ENCODE results near the gene STK4.

STK4 gene

DNA sequence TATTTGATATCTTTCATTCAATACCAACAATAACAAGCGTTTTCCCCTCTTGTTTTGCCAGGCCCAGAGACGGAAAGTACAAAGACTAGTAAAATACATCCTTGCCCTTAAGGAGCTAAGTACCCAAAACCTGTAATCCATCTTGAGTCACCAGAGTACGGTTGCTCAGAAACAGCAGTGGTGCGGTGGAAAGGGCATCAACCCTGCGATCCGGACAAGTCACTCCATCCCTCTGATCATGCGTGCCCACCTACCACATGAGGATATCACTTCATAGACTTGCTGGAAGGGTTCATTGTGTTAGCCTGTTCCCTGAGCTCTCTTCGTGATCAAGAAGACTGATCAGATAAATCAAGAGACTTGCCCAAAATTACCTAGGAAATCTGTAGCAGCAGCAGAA lies 8.0 kb upstream of the STK4 start:
- H3K27me3 ChIP-seq (ENCODE audit: insufficient read depth, poor library complexity, severe bottlenecking) = no peaks in the 10 kb centered on the region
- no peak overlapping the region for H3K27ac ChIP-seq (replicated peaks)
- no peak for TF ChIP-seq POLR2AphosphoS5 (IDR thresholded peaks at IDR 0.05; ENCODE audit: low read depth)
- no peak for TF ChIP-seq GABPA (IDR thresholded peaks at IDR 0.05; ENCODE audit: low read depth)
- TF ChIP-seq, protein P1, sequence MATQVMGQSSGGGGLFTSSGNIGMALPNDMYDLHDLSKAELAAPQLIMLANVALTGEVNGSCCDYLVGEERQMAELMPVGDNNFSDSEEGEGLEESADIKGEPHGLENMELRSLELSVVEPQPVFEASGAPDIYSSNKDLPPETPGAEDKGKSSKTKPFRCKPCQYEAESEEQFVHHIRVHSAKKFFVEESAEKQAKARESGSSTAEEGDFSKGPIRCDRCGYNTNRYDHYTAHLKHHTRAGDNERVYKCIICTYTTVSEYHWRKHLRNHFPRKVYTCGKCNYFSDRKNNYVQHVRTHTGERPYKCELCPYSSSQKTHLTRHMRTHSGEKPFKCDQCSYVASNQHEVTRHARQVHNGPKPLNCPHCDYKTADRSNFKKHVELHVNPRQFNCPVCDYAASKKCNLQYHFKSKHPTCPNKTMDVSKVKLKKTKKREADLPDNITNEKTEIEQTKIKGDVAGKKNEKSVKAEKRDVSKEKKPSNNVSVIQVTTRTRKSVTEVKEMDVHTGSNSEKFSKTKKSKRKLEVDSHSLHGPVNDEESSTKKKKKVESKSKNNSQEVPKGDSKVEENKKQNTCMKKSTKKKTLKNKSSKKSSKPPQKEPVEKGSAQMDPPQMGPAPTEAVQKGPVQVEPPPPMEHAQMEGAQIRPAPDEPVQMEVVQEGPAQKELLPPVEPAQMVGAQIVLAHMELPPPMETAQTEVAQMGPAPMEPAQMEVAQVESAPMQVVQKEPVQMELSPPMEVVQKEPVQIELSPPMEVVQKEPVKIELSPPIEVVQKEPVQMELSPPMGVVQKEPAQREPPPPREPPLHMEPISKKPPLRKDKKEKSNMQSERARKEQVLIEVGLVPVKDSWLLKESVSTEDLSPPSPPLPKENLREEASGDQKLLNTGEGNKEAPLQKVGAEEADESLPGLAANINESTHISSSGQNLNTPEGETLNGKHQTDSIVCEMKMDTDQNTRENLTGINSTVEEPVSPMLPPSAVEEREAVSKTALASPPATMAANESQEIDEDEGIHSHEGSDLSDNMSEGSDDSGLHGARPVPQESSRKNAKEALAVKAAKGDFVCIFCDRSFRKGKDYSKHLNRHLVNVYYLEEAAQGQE (IDR thresholded peaks at IDR 0.05; ENCODE audit: insufficient replicate concordance, low read depth) = no peak
- TF ChIP-seq SPI1 (IDR thresholded peaks at IDR 0.05; ENCODE audit: borderline replicate concordance, low read depth) = no peak
- TF ChIP-seq, protein P2, sequence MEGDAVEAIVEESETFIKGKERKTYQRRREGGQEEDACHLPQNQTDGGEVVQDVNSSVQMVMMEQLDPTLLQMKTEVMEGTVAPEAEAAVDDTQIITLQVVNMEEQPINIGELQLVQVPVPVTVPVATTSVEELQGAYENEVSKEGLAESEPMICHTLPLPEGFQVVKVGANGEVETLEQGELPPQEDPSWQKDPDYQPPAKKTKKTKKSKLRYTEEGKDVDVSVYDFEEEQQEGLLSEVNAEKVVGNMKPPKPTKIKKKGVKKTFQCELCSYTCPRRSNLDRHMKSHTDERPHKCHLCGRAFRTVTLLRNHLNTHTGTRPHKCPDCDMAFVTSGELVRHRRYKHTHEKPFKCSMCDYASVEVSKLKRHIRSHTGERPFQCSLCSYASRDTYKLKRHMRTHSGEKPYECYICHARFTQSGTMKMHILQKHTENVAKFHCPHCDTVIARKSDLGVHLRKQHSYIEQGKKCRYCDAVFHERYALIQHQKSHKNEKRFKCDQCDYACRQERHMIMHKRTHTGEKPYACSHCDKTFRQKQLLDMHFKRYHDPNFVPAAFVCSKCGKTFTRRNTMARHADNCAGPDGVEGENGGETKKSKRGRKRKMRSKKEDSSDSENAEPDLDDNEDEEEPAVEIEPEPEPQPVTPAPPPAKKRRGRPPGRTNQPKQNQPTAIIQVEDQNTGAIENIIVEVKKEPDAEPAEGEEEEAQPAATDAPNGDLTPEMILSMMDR (IDR thresholded peaks at IDR 0.05; ENCODE audit: insufficient read depth, low read length) = no peak
- no peak overlapping the region for H3K4me3 ChIP-seq (replicated peaks; ENCODE audit: insufficient read depth, low read length)
- no peak for DNase-seq (ENCODE audit: low read depth in 1 of 2, low spot score in 1 of 2)

DNA sequence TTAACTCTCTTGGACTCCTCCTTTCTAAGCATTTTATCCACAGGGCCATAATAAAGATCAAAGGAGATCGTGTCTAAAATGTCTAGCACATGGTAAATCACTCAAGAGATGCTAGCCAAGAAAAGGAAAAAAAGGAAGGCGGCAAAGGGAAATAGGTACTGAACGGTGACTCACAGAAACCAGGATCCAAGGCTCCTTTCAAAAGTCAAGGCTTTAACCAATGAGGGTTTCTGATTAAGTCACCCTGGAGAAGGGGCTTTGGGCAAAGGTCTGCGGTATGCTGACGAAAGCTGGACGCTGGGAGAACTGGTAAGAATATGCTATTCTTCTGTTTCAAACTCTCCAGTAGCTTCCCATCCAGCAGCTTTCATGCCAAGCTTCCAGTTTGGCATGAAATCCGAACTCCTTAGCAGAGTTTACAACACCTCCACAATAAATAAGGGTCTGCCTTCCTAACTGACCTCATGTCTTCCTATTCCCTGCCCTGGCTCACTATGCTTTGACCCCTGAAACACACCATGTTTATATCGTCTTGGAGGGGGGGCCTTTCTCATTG lies 7.2 kb upstream of the STK4 start:
- Histone ChIP-seq H3K27ac (replicated peaks) (peak overlapping the region; percentile 67), H3K27me3 (ENCODE audit: insufficient read depth, poor library complexity, severe bottlenecking) (no peaks in the 10 kb centered on the region), H3K4me3 (replicated peaks; ENCODE audit: insufficient read depth, low read length) (peak overlapping the region; percentile 95)
- peak; percentile 29 to 34 for DNase-seq (ENCODE audit: low read depth in 1 of 2, low spot score in 1 of 2)
- TF ChIP-seq, protein P1 (IDR thresholded peaks at IDR 0.05; ENCODE audit: insufficient replicate concordance, low read depth) = no peak
- TF ChIP-seq POLR2AphosphoS5 (IDR thresholded peaks at IDR 0.05; ENCODE audit: low read depth) (no peak), SPI1 (IDR thresholded peaks at IDR 0.05; ENCODE audit: borderline replicate concordance, low read depth) (no peak; the same call in 1 of the 2 replicates), GABPA (IDR thresholded peaks at IDR 0.05; ENCODE audit: low read depth) (no peak)
- TF ChIP-seq, protein P2 (IDR thresholded peaks at IDR 0.05; ENCODE audit: insufficient read depth, low read length) = no peak

- peak overlapping the region; percentile 95 for H3K4me3 ChIP-seq (replicated peaks; ENCODE audit: insufficient read depth, low read length)
- H3K27ac ChIP-seq (replicated peaks) = peak overlapping the region; percentile 67
- peak in 1 of 2 experiments; percentile 24 for DNase-seq (ENCODE audit: low read depth in 1 of 2, low spot score in 1 of 2)
- TF ChIP-seq, protein P2 (IDR thresholded peaks at IDR 0.05; ENCODE audit: insufficient read depth, low read length) = no peak
- TF ChIP-seq POLR2AphosphoS5 (IDR thresholded peaks at IDR 0.05; ENCODE audit: low read depth) (no peak), GABPA (IDR thresholded peaks at IDR 0.05; ENCODE audit: low read depth) (no peak), SPI1 (IDR thresholded peaks at IDR 0.05; ENCODE audit: borderline replicate concordance, low read depth) (no peak)
- TF ChIP-seq, protein P1 (IDR thresholded peaks at IDR 0.05; ENCODE audit: insufficient replicate concordance, low read depth) = no peak
- H3K27me3 ChIP-seq (ENCODE audit: insufficient read depth, poor library complexity, severe bottlenecking) = no peaks in the 10 kb centered on the region
Measured at GRCh38 chr20:44959638-44960102, 6.6 kb upstream of the STK4 start.

All from HL-60 (cell line).